Stimulated activated naive CD8-positive, alpha-beta T cell treated with anti-CD3 and anti-CD28 coated beads, Interleukin-15, amount 100 ng/mL, for 72 hours (primary cell): ENCODE data around the gene USP22.
A peak's percentile ranks its signal among the peaks of the same experiment; 100 is the strongest.
"Not testable (repeated sequence)": the region's sequence is repeated elsewhere in the genome, so short reads cannot be mapped to it uniquely, and the experiment has no call there.

ENCODE experiments used
- ATAC-seq: fragments of 150-1000 bp; cut with Tn5 transposase; 2 replicates; pipeline ENCODE4 v1.10.0; 2021; ENCODE audit warnings: mild to moderate bottlenecking, moderate library complexity
- DNase-seq, 2 donors: peaks; one replicate each; pipeline ENCODE4 v3.0.0; 2021 to 2022
- H3K27ac Mint-ChIP-seq, 2 donors: one replicate each; pipeline ENCODE4 v1.8.0; 2022; ENCODE audit warnings: mild to moderate bottlenecking in 2 of 2, mixed read lengths in 2 of 2, moderate library complexity in 2 of 2
- H3K27me3 Mint-ChIP-seq: one replicate; pipeline ENCODE4 v1.8.0; 2022; ENCODE audit warnings: mixed read lengths
- H3K4me1 Mint-ChIP-seq: one replicate; pipeline ENCODE4 v1.8.0; 2022; ENCODE audit warnings: mild to moderate bottlenecking, mixed read lengths
- H3K4me3 Mint-ChIP-seq, 2 donors: one replicate each; pipeline ENCODE4 v1.8.0; 2022; ENCODE audit warnings: mild to moderate bottlenecking in 2 of 2, mixed read lengths in 2 of 2, moderate library complexity in 1 of 2
- H3K9me3 Mint-ChIP-seq, 2 donors: one replicate each; pipeline ENCODE4 v1.8.0; 2022; ENCODE audit warnings: mixed read lengths in 2 of 2

USP22 gene

GRCh38 chr17:21061971-21062526 lies 19.2 kb upstream of the USP22 start:
- DNase-seq (no peak), ATAC-seq (no peak)
- no peak overlapping the region for H3K4me3 Mint-ChIP-seq
- H3K27me3 Mint-ChIP-seq, result no peaks in the 10 kb centered on the region
- peak overlapping the region in 1 of 2 donors; percentile 48 for H3K27ac Mint-ChIP-seq
- H3K4me1 Mint-ChIP-seq, result no peaks in the 10 kb centered on the region
- no peaks in the 10 kb centered on the region for H3K9me3 Mint-ChIP-seq

- Mint-ChIP-seq H3K4me1 (no peaks in the 10 kb centered on the region), H3K9me3 (no peaks in the 10 kb centered on the region), H3K4me3 (no peak overlapping the region), H3K27me3 (no peaks in the 10 kb centered on the region), H3K27ac (no peak overlapping the region)
- ATAC-seq (no peak), DNase-seq (no peak)
These were observed 18.5 kb upstream of the USP22 start for GRCh38 chr17:21061158-21061835.

- H3K4me3 Mint-ChIP-seq, result no peak overlapping the region
- no peaks in the 10 kb centered on the region for H3K4me1 Mint-ChIP-seq
- no peaks in the 10 kb centered on the region for H3K9me3 Mint-ChIP-seq
- no peak for ATAC-seq
- H3K27me3 Mint-ChIP-seq, result peaks cover under 1% of the 10 kb centered on the region
- H3K27ac Mint-ChIP-seq, result peak overlapping the region in 1 of 2 donors; percentile 13
- DNase-seq, result no peak
These were observed 16.9 kb upstream of the USP22 start for GRCh38 chr17:21059761-21060160.

- no peak overlapping the region for H3K4me3 Mint-ChIP-seq
- no peaks in the 10 kb centered on the region for H3K9me3 Mint-ChIP-seq
- peaks cover 6% of the 10 kb centered on the region for H3K27me3 Mint-ChIP-seq
- H3K4me1 Mint-ChIP-seq, result no peaks in the 10 kb centered on the region
- DNase-seq, result no peak
- ATAC-seq, result no peak
- H3K27ac Mint-ChIP-seq, result no peak overlapping the region
These were observed 15.5 kb upstream of the USP22 start for GRCh38 chr17:21058098-21058893.

GRCh38 chr17:21053056-21053455 lies 10.2 kb upstream of the USP22 start:
- not testable (repeated sequence) for H3K9me3 Mint-ChIP-seq

GRCh38 chr17:21049457-21049856 lies 6.6 kb upstream of the USP22 start:
- H3K27me3 Mint-ChIP-seq, result peaks cover 33% of the 10 kb centered on the region
- H3K4me1 Mint-ChIP-seq, result peaks cover 3% of the 10 kb centered on the region
- H3K4me3 Mint-ChIP-seq, result no peak overlapping the region
- no peaks in the 10 kb centered on the region for H3K9me3 Mint-ChIP-seq
- ATAC-seq (no peak), DNase-seq (no peak)
- H3K27ac Mint-ChIP-seq, result no peak overlapping the region

More at GRCh38 chr17:21053056-21053455, 10.2 kb upstream of the USP22 start:
- not testable (repeated sequence) for H3K4me3 Mint-ChIP-seq, DNase-seq, H3K27ac Mint-ChIP-seq, H3K4me1 Mint-ChIP-seq, ATAC-seq
- H3K27me3 Mint-ChIP-seq, result peaks cover 37% of the 10 kb centered on the region

GRCh38 chr17:21046216-21046615 lies 3.4 kb upstream of the USP22 start:
- H3K4me3 Mint-ChIP-seq, result no peak overlapping the region
- H3K9me3 Mint-ChIP-seq, result no peaks in the 10 kb centered on the region
- H3K4me1 Mint-ChIP-seq, result peaks cover 13% of the 10 kb centered on the region
- no peak overlapping the region for H3K27ac Mint-ChIP-seq
- no peak for DNase-seq
- peaks cover 14% of the 10 kb centered on the region for H3K27me3 Mint-ChIP-seq
- no peak for ATAC-seq

GRCh38 chr17:21044971-21045370 lies 2.2 kb upstream of the USP22 start:
- peaks cover 13% of the 10 kb centered on the region for H3K4me1 Mint-ChIP-seq
- H3K27me3 Mint-ChIP-seq, result peaks cover 8% of the 10 kb centered on the region
- DNase-seq, result no peak
- no peak for ATAC-seq
- H3K9me3 Mint-ChIP-seq, result no peaks in the 10 kb centered on the region
- H3K4me3 Mint-ChIP-seq, result peak overlapping the region in 1 of 2 donors; percentile 85
- H3K27ac Mint-ChIP-seq, result no peak overlapping the region

- H3K4me1 Mint-ChIP-seq, result peaks cover 19% of the 10 kb centered on the region
- H3K9me3 Mint-ChIP-seq, result no peaks in the 10 kb centered on the region
- no peaks in the 10 kb centered on the region for H3K27me3 Mint-ChIP-seq
- DNase-seq, result peak; percentile 95 to 98
- ATAC-seq, result peak; percentile 94
- H3K4me3 Mint-ChIP-seq, result peak overlapping the region; percentile 79 to 85
- peak overlapping the region; percentile 78 to 95 for H3K27ac Mint-ChIP-seq
These were observed 753 bp upstream of the USP22 start for GRCh38 chr17:21043296-21044232.

GRCh38 chr17:21041741-21042457 lies 912 bp downstream of the USP22 start:
- H3K27ac Mint-ChIP-seq, result peak overlapping the region; percentile 99
- H3K9me3 Mint-ChIP-seq, result no peaks in the 10 kb centered on the region
- peaks cover 34% of the 10 kb centered on the region for H3K4me1 Mint-ChIP-seq
- no peaks in the 10 kb centered on the region for H3K27me3 Mint-ChIP-seq
- H3K4me3 Mint-ChIP-seq, result peak overlapping the region; percentile 99 to 100
- peak; percentile 53 to 75 for DNase-seq
- peak; percentile 13 for ATAC-seq

GRCh38 chr17:21039839-21040575 lies 2.8 kb downstream of the USP22 start:
- peak overlapping the region; percentile 99 for H3K27ac Mint-ChIP-seq
- peak; percentile 17 to 40 for DNase-seq
- no peaks in the 10 kb centered on the region for H3K9me3 Mint-ChIP-seq
- no peaks in the 10 kb centered on the region for H3K27me3 Mint-ChIP-seq
- no peak for ATAC-seq
- peak overlapping the region; percentile 99 to 100 for H3K4me3 Mint-ChIP-seq
- peaks cover 53% of the 10 kb centered on the region for H3K4me1 Mint-ChIP-seq

- no peak for DNase-seq
- Mint-ChIP-seq H3K4me1 (peaks cover 67% of the 10 kb centered on the region), H3K27ac (no peak overlapping the region), H3K9me3 (no peaks in the 10 kb centered on the region), H3K4me3 (peak overlapping the region in 1 of 2 donors; percentile 36), H3K27me3 (no peaks in the 10 kb centered on the region)
- ATAC-seq, result no peak
These were observed 5.6 kb downstream of the USP22 start for GRCh38 chr17:21037117-21037803.

- no peak for ATAC-seq
- H3K4me1 Mint-ChIP-seq, result peaks cover 75% of the 10 kb centered on the region
- H3K27ac Mint-ChIP-seq, result peak overlapping the region; percentile 79 to 99
- H3K9me3 Mint-ChIP-seq, result no peaks in the 10 kb centered on the region
- H3K27me3 Mint-ChIP-seq, result no peaks in the 10 kb centered on the region
- H3K4me3 Mint-ChIP-seq, result peak overlapping the region; percentile 8 to 59
- DNase-seq, result no peak
These were observed 6.4 kb downstream of the USP22 start for GRCh38 chr17:21036361-21036881.
